Muscle layer of colon (tissue), 2 donors: Measurements from ENCODE around the gene UGT2B17.
"Not testable (repeated sequence)": the region's sequence is repeated elsewhere in the genome, so short reads cannot be mapped to it uniquely, and the experiment has no call there.

Source experiments
- H3K27ac ChIP-seq: one replicate; pipeline ENCODE4 v1.7.0; 2013; ENCODE audit warnings: low read depth, mild to moderate bottlenecking, low read length, moderate library complexity
- H3K27me3 ChIP-seq, 2 donors: one replicate each; pipeline ENCODE4 v1.7.0; 2013; ENCODE audit warnings: low read length in 2 of 2, mild to moderate bottlenecking in 2 of 2; ENCODE audit not compliant: insufficient read depth in 2 of 2, control insufficient read depth in 1 of 2
- H3K36me3 ChIP-seq: one replicate; pipeline ENCODE4 v1.7.0; 2013; ENCODE audit warnings: mild to moderate bottlenecking, low read length; ENCODE audit not compliant: insufficient read depth
- H3K4me1 ChIP-seq: one replicate; pipeline ENCODE4 v1.7.0; 2013; ENCODE audit warnings: mild to moderate bottlenecking, low read length; ENCODE audit not compliant: insufficient read depth
- H3K4me3 ChIP-seq, 2 donors: one replicate each; pipeline ENCODE4 v1.7.0; 2013; ENCODE audit warnings: low read length in 2 of 2, low read depth in 1 of 2, mild to moderate bottlenecking in 1 of 2, moderate library complexity in 1 of 2
- H3K9ac ChIP-seq: one replicate; pipeline ENCODE4 v1.7.0; 2013; ENCODE audit warnings: low read length
- H3K9me3 ChIP-seq: one replicate; pipeline ENCODE4 v1.7.0; 2013; ENCODE audit warnings: mild to moderate bottlenecking, low read length
- donor health status: abdominal sarcoma.
- donor health status: Adenocarcinoma of cecum.

UGT2B17 gene

GRCh38 chr4:68591204-68591603 is 15.1 kb upstream of the UGT2B17 start:
- H3K4me3 ChIP-seq, result no peak overlapping the region
- no peak overlapping the region for H3K9ac ChIP-seq
- no peak overlapping the region for H3K27ac ChIP-seq
- H3K27me3 ChIP-seq, result no peaks in the 10 kb centered on the region
- no peaks in the 10 kb centered on the region for H3K36me3 ChIP-seq
- H3K9me3 ChIP-seq, result no peaks in the 10 kb centered on the region
- H3K4me1 ChIP-seq, result no peaks in the 10 kb centered on the region

GRCh38 chr4:68589790-68590189 is 13.7 kb upstream of the UGT2B17 start:
- Histone ChIP-seq H3K27me3 (no peaks in the 10 kb centered on the region), H3K4me1 (no peaks in the 10 kb centered on the region), H3K27ac (no peak overlapping the region), H3K9ac (no peak overlapping the region), H3K4me3 (no peak overlapping the region), H3K36me3 (no peaks in the 10 kb centered on the region), H3K9me3 (no peaks in the 10 kb centered on the region)

- H3K9ac ChIP-seq, result no peak overlapping the region
- no peaks in the 10 kb centered on the region for H3K9me3 ChIP-seq
- H3K36me3 ChIP-seq, result no peaks in the 10 kb centered on the region
- H3K27me3 ChIP-seq, result no peaks in the 10 kb centered on the region
- no peak overlapping the region for H3K27ac ChIP-seq
- no peaks in the 10 kb centered on the region for H3K4me1 ChIP-seq
- no peak overlapping the region for H3K4me3 ChIP-seq
Measured at GRCh38 chr4:68582339-68582717, 6.2 kb upstream of the UGT2B17 start.

DNA sequence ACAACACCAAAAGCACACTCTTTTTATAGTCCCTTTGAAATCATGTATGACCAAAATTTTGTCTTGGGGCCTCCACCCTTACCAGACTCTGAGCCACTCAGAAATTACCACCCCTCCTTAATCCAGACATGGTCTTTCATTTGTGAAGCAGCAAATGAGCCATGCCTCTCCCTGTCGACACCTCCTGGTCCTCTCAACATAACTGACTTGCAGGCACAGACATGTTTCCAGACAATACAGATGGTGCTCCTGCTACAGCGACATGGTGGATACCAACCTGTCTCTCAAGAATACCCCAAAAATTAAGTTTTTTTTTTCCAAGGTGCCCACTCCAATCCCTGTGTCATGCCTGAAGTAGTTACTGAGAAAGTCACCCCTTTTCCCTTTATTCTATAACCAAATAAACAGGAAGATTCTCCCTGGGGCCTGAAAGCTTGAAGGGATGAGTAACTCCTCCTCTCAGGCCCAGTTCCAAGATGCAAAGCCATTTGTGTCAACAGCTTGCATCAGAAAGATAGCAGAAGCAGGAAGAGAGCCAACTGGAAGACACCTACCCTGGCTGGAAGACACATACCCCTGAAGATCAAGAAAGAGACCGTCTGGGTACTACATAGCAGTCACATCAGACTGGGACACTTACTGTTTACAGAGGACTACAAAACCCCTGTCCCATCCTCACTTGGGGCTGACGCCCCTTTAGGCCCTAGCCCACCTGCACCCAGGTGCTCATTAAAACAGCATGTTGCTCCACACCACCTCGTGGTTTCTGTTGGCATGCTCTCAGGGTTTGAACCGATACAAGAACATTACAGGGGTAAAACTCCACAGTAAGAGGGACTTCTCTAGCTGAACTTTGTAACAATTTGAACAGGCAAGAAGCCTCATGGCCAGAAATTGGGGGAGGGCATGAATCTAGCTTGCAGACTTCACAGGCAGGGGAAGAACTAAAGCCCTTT is 5.5 kb upstream of the UGT2B17 start:
- Histone ChIP-seq H3K27me3 (no peaks in the 10 kb centered on the region), H3K4me3 (no peak overlapping the region), H3K27ac (no peak overlapping the region), H3K36me3 (no peaks in the 10 kb centered on the region), H3K4me1 (no peaks in the 10 kb centered on the region), H3K9me3 (no peaks in the 10 kb centered on the region), H3K9ac (no peak overlapping the region)

GRCh38 chr4:68577590-68577989 is 1.5 kb upstream of the UGT2B17 start:
- no peak overlapping the region for H3K4me3 ChIP-seq
- H3K9ac ChIP-seq, result no peak overlapping the region
- no peaks in the 10 kb centered on the region for H3K27me3 ChIP-seq
- H3K9me3 ChIP-seq, result no peaks in the 10 kb centered on the region
- no peak overlapping the region for H3K27ac ChIP-seq
- H3K36me3 ChIP-seq, result no peaks in the 10 kb centered on the region
- H3K4me1 ChIP-seq, result no peaks in the 10 kb centered on the region

DNA sequence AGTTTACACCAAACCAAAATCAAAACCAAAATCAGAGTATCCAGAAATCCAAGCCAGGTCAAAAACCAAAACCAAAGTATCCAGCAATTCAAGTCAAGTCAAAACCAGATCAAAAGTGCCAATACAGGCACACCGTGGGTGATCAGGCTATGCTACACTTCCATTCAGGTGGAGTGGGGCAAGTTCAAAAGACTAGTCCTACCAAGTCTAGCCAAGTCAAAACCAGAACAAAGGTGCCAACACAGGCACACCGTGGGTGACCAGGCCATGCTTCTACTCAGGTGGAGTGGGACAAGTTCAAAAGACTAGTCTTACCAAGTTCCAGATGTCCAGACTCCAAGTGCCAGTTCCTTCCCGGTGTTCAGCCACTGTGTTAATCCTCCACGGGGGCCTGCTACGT is 486 bp downstream of the UGT2B17 start:
- H3K36me3 ChIP-seq, H3K4me1 ChIP-seq, H3K9ac ChIP-seq, H3K27me3 ChIP-seq, H3K4me3 ChIP-seq, H3K9me3 ChIP-seq, H3K27ac ChIP-seq: not testable (repeated sequence)

GRCh38 chr4:68575081-68575480 is 1.0 kb downstream of the UGT2B17 start:
- Histone ChIP-seq H3K9ac (no peak overlapping the region), H3K4me1 (no peaks in the 10 kb centered on the region), H3K4me3 (no peak overlapping the region), H3K27me3 (no peaks in the 10 kb centered on the region), H3K9me3 (no peaks in the 10 kb centered on the region), H3K36me3 (no peaks in the 10 kb centered on the region), H3K27ac (no peak overlapping the region)

- Histone ChIP-seq H3K36me3 (no peaks in the 10 kb centered on the region), H3K27me3 (no peaks in the 10 kb centered on the region), H3K9ac (no peak overlapping the region), H3K4me1 (no peaks in the 10 kb centered on the region), H3K9me3 (no peaks in the 10 kb centered on the region), H3K4me3 (no peak overlapping the region), H3K27ac (no peak overlapping the region)
Measured at GRCh38 chr4:68572653-68573170, 3.4 kb downstream of the UGT2B17 start.

GRCh38 chr4:68570122-68570507 is 6.0 kb downstream of the UGT2B17 start:
- Histone ChIP-seq H3K9me3 (no peaks in the 10 kb centered on the region), H3K27ac (no peak overlapping the region), H3K4me1 (no peaks in the 10 kb centered on the region), H3K27me3 (no peaks in the 10 kb centered on the region), H3K36me3 (no peaks in the 10 kb centered on the region), H3K4me3 (no peak overlapping the region), H3K9ac (no peak overlapping the region)

DNA sequence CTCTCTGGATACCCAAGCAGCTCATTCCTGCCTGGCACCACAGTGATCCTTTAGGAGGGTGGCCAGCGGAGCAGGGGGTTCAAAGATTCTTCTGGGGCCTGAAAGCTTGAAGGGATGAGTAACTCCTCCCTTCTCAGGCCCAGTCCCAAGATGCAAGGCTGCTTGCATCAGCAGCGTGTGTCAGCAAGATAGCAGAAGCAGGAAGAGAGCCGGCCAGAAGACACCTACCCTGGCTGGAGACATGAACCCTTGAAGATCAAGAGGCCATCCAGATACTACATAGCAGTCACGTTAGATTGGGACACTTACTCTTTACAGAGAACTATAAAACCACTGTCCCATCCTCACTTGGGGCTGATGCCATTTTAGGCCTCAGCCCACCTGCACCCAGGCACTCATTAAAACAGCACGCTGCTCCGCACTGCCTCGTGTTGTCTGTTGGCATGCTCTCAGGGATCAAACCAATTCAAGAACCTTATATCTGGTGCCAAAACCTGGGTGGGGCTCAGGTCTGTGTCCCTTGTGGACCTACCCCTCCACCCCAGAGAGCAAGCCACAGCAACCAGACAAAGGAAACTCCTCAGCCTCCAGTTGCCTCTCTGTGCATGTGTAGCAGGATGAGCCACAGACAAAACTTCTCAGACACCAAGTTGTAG is 6.5 kb downstream of the UGT2B17 start:
- Histone ChIP-seq H3K9me3 (no peaks in the 10 kb centered on the region), H3K36me3 (no peaks in the 10 kb centered on the region), H3K4me1 (no peaks in the 10 kb centered on the region), H3K27ac (no peak overlapping the region), H3K27me3 (no peaks in the 10 kb centered on the region), H3K9ac (no peak overlapping the region), H3K4me3 (no peak overlapping the region)

DNA sequence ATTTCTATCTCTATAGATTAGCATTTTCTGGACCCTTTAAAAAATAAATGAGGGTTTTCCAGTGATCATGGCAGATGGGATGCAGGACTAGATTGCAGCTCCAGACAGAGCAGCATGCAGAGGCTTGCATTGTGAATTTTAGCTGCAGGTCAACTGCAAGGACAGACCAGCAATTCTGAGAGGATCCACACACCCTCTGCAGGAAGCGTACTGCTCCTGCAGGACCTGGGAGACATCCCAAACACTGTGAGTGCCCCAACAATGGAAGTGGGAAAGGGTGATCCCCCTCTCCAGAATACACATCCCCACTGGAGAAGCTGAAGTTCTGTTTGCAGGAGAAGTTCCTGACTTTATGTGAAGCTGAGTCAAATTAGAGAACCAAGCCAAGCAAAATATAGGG is 7.1 kb downstream of the UGT2B17 start:
- H3K9me3 ChIP-seq, H3K9ac ChIP-seq, H3K27ac ChIP-seq, H3K4me3 ChIP-seq, H3K4me1 ChIP-seq, H3K36me3 ChIP-seq, H3K27me3 ChIP-seq: not testable (repeated sequence)
